Transverse colon (tissue), 4 donors: ENCODE results near the gene SPINK4. TPM values are rescaled to one million over a fixed set of nuclear protein-coding genes. Genes with fewer than 3 reads are reported as not detected.
A peak's percentile ranks its signal among the peaks of the same experiment; 100 is the strongest.

Source experiments
- DNase-seq: peaks from one replicate; pipeline ENCODE4 v3.0.0-alpha.2; 2019
- H3K27ac ChIP-seq, 4 donors: fragments of 200-600 bp; sonication (generic); 2 replicates each; pipeline ENCODE4 v1.5.1; 2016 to 2018; ENCODE audit warnings: inconsistent platforms in 4 of 4
- H3K27me3 ChIP-seq: fragments of 200-600 bp; sonication (generic); 2 replicates; pipeline ENCODE4 v1.5.1; 2017; ENCODE audit warnings: inconsistent platforms
- H3K36me3 ChIP-seq, 4 donors: fragments of 200-600 bp; sonication (generic); 2 replicates each; pipeline ENCODE4 v1.5.1; 2017 to 2019; ENCODE audit warnings: inconsistent platforms in 4 of 4
- H3K4me1 ChIP-seq, 4 donors: fragments of 200-600 bp; sonication (generic); 2 replicates each; pipeline ENCODE4 v1.5.1; 2017 to 2020; ENCODE audit warnings: inconsistent platforms in 4 of 4
- H3K4me3 ChIP-seq, 4 donors: fragments of 200-600 bp; sonication (generic); 1 replicate in 1 of 4; 2 replicates in 3 of 4; pipeline versions ENCODE4 v1.5.1 to v1.6.1; 2017 to 2019; ENCODE audit warnings: inconsistent platforms in 4 of 4
- H3K9me3 ChIP-seq, 2 donors: fragments of 200-600 bp; sonication (generic); 2 replicates each; pipeline ENCODE4 v1.5.1; 2017 to 2019; ENCODE audit warnings: inconsistent platforms in 2 of 2
- CTCF ChIP-seq, 5 experiments: fragments of 200-600 bp in 3 of 5; fragments of 450-650 bp in 2 of 5; sonication (generic) in 3 of 5; IDR thresholded peaks; 1 replicate in 2 of 5; 2 replicates in 3 of 5; pipeline ENCODE4 v1.5.1; 2016 to 2017; ENCODE audit warnings: antibody characterized with exemption in 5 of 5, inconsistent platforms in 3 of 5, mild to moderate bottlenecking in 2 of 5, moderate library complexity in 1 of 5
- EP300 ChIP-seq: sonication (generic); formaldehyde crosslinking; IDR thresholded peaks from one replicate; pipeline ENCODE4 v1.6.1; 2017; ENCODE audit warnings: antibody characterized with exemption, low read depth
- POLR2A ChIP-seq: fragments of 450-650 bp; IDR thresholded peaks from one replicate; pipeline ENCODE4 v1.6.1; 2016; ENCODE audit warnings: antibody characterized with exemption, mild to moderate bottlenecking, moderate library complexity
- POLR2AphosphoS5 ChIP-seq, 3 donors: sonication (generic); formaldehyde crosslinking; IDR thresholded peaks; one replicate each; pipeline ENCODE4 v1.6.1; 2016; ENCODE audit warnings: antibody characterized with exemption in 3 of 3
- WGBS, 2 donors: methylation state at CpG; one replicate each; pipeline ENCODE4 v1.1.5; 2018; ENCODE audit warnings: low coverage in 1 of 2; 5-methylcytosine and 5-hydroxymethylcytosine counted together
- in situ Hi-C, 4 donors: fragments of 200-750 bp; cut with MboI; loops; one replicate each; pipeline versions ENCODE4 v1.15.0 to v1.15.1; 2017; ENCODE audit warnings: low sequenced_read_pairs in 3 of 4, low pct_ligation_motif_present in 1 of 4, low pct_unique_long_range_greater_than_20kb in 1 of 4
- intact Hi-C: fragments of 100-400 bp; cut with DNase I; formaldehyde crosslinking; loops from one replicate; pipeline ENCODE4 v1.15.1; 2023; ENCODE audit warnings: low total_unique reads
- total RNA-seq, 4 donors: library from RNA; depleted of rRNA; stranded (reverse); fragments of >200 nt; gene quantifications; one replicate each; pipeline ENCODE4 v1.1.0, GENCODE V29; 2016

The SPINK4 gene
- total RNA-seq, 4 donors from 2014 or later: 6.6 to 77.8 TPM; not detected in 2

- Histone ChIP-seq H3K27me3 (no peaks in the 10 kb centered on the region), H3K9me3 (no peaks in the 10 kb centered on the region), H3K36me3 (peaks cover 0 to 60% (median 25%) of the 10 kb centered on the region in 4 donors), H3K4me1 (peaks cover 0 to 22% (median 5%) of the 10 kb centered on the region in 4 donors), H3K4me3 (no peak overlapping the region), H3K27ac (peak overlapping the region in 1 of 4 donors; percentile 5)
- intact Hi-C loops (no loop called here), in situ Hi-C loops (no loop called here)
- WGBS, 2 donors: 67 to 72% methylated on average over 3 of the region's 3 CpGs
- DNase-seq: no peak
- no peak for TF ChIP-seq EP300
- no peak for TF ChIP-seq POLR2AphosphoS5 (IDR thresholded peaks at IDR 0.05)
- TF ChIP-seq CTCF (IDR thresholded peaks at IDR 0.05): no peak
- no peak for TF ChIP-seq POLR2A
Measured at GRCh38 chr9:33273266-33273971, 33.5 kb downstream of the SPINK4 start.

DNA sequence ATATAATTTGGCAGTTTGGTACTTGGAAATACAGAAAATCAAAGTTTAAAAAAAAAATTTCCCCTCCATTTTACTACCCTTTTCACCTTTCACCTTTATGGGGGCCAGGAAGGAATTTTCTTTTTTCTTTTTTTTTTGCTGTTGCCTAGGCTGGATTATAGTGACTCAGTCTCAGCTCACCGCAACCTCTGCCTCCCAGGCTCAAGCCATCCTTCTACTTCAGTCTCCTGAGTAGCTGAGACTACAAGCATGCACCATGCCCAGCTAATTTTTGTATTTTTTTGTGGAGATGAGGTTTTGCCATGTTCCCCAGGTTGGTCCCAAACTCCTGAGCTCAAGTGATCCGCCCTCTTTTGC is 34.0 kb downstream of the SPINK4 start:
- 100% methylated on average over 2 of the region's 2 CpGs; no CpG with 5 or more reads in 1 of the 2 donors for WGBS, 2 donors
- H3K27me3 ChIP-seq: no peaks in the 10 kb centered on the region
- no peaks in the 10 kb centered on the region for H3K9me3 ChIP-seq
- no peak overlapping the region for H3K27ac ChIP-seq
- H3K4me1 ChIP-seq: peaks cover 0 to 22% (median 5%) of the 10 kb centered on the region in 4 donors
- no peak for DNase-seq
- in situ Hi-C loops: no loop called here
- H3K4me3 ChIP-seq: no peak overlapping the region
- intact Hi-C loops: no loop called here
- H3K36me3 ChIP-seq: peaks cover 0 to 61% (median 27%) of the 10 kb centered on the region in 4 donors
- TF ChIP-seq POLR2AphosphoS5 (IDR thresholded peaks at IDR 0.05) (no peak), EP300 (no peak), CTCF (IDR thresholded peaks at IDR 0.05) (no peak), POLR2A (no peak)

DNA sequence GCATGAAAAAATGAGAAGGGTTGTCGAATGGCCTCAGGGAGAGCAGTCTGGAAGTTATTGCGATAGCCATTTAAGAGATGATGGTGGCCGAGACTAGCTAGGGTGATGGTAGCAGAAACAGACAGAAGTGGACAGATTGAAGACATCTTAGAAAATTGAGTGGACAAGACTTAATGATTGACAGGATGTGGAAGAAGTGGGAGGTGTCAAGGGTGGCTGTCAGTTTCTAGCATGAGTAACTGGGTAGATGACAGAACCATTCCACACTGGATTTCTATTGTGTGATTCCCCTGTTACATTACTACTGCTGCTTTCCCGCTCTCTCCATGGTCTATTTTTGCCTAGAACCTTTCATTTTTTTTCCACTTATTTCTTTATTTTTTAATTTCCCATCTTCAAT is 37.5 kb downstream of the SPINK4 start:
- no peak for TF ChIP-seq CTCF (IDR thresholded peaks at IDR 0.05)
- TF ChIP-seq POLR2A: no peak
- no peak for TF ChIP-seq POLR2AphosphoS5 (IDR thresholded peaks at IDR 0.05)
- 94 to 100% methylated on average over 4 of the region's 4 CpGs for WGBS, 2 donors
- no peak overlapping the region for H3K4me3 ChIP-seq
- H3K27ac ChIP-seq: no peak overlapping the region
- no peaks in the 10 kb centered on the region for H3K27me3 ChIP-seq
- in situ Hi-C loops (no loop called here), intact Hi-C loops (no loop called here)
- peaks cover 0 to 73% (median 27%) of the 10 kb centered on the region in 4 donors for H3K36me3 ChIP-seq
- no peaks in the 10 kb centered on the region for H3K9me3 ChIP-seq
- DNase-seq: no peak
- peaks cover 0 to 15% (median 1%) of the 10 kb centered on the region in 4 donors for H3K4me1 ChIP-seq

GRCh38 chr9:33285502-33285901 is 45.5 kb downstream of the SPINK4 start:
- Histone ChIP-seq H3K27ac (no peak overlapping the region), H3K9me3 (no peaks in the 10 kb centered on the region), H3K27me3 (no peaks in the 10 kb centered on the region), H3K4me1 (peaks cover 10 to 22% (median 11%) of the 10 kb centered on the region in 4 donors), H3K36me3 (peaks cover 0 to 24% (median 4%) of the 10 kb centered on the region in 4 donors), H3K4me3 (no peak overlapping the region)
- 60 to 86% methylated on average over 3 to 5 of the region's 5 CpGs for WGBS, 2 donors
- DNase-seq: no peak
- intact Hi-C loops (no loop called here), in situ Hi-C loops (no loop called here)
- TF ChIP-seq POLR2A: no peak
- TF ChIP-seq EP300: no peak
- TF ChIP-seq POLR2AphosphoS5 (IDR thresholded peaks at IDR 0.05): no peak
- TF ChIP-seq CTCF (IDR thresholded peaks at IDR 0.05): no peak
